LNCaP clone FGC (cell line): ENCODE data around the gene KRTAP10-1.
"Not testable (repeated sequence)": the region's sequence is repeated elsewhere in the genome, so short reads cannot be mapped to it uniquely, and the experiment has no call there.

Experiments
- DNase-seq: peaks from one replicate; pipeline ENCODE4 v3.0.0-alpha.2; 2011; ENCODE audit warnings: low read depth
- H3K4me3 ChIP-seq: 2 replicates; pipeline ENCODE4 v1.5.1; 2011; ENCODE audit warnings: mild to moderate bottlenecking, low read depth, low read length, control low read depth
- TF ChIP-seq, protein P1 (sequence below): IDR thresholded peaks from 2 replicates; pipeline ENCODE4 v1.5.1; 2012; ENCODE audit warnings: mild to moderate bottlenecking; ENCODE audit not compliant: control insufficient read depth, insufficient read depth; ENCODE audit errors: extremely low read depth

The KRTAP10-1 gene

DNA sequence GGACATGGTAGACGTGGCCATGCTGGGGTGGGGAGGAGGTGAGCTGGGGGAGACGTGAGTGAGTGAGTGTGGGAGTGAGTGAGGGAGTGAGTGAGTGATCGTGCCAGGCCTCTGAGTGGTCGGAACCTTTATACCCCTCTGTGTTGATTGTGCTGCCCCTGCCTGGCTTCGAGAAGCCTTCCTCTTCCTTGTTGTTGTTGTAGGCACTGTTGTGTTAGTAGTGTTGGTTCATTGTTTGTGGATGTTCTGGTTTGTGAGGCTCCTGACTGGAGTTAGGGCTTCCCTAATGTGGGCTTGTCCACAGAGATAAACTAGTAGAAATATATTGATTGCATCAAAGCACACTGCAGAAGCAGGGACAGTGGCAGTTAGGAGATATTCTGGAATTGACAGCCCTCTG lies 18.7 kb upstream of the KRTAP10-1 start, which contains the start of gene KRTAP10-3:
KRTAP10-3 (minus strand) TSS at position 101 of the 400 bp plus-strand sequence; CDS start at position 21, 80 bp downstream.
- H3K4me3 ChIP-seq = no peak within 1 kb of the TSS
- TF ChIP-seq, protein P1, sequence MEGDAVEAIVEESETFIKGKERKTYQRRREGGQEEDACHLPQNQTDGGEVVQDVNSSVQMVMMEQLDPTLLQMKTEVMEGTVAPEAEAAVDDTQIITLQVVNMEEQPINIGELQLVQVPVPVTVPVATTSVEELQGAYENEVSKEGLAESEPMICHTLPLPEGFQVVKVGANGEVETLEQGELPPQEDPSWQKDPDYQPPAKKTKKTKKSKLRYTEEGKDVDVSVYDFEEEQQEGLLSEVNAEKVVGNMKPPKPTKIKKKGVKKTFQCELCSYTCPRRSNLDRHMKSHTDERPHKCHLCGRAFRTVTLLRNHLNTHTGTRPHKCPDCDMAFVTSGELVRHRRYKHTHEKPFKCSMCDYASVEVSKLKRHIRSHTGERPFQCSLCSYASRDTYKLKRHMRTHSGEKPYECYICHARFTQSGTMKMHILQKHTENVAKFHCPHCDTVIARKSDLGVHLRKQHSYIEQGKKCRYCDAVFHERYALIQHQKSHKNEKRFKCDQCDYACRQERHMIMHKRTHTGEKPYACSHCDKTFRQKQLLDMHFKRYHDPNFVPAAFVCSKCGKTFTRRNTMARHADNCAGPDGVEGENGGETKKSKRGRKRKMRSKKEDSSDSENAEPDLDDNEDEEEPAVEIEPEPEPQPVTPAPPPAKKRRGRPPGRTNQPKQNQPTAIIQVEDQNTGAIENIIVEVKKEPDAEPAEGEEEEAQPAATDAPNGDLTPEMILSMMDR = no peak
- no peak for DNase-seq

GRCh38 chr21:44558329-44558675 lies 18.3 kb upstream of the KRTAP10-1 start:
- not testable (repeated sequence) for H3K4me3 ChIP-seq, DNase-seq

DNA sequence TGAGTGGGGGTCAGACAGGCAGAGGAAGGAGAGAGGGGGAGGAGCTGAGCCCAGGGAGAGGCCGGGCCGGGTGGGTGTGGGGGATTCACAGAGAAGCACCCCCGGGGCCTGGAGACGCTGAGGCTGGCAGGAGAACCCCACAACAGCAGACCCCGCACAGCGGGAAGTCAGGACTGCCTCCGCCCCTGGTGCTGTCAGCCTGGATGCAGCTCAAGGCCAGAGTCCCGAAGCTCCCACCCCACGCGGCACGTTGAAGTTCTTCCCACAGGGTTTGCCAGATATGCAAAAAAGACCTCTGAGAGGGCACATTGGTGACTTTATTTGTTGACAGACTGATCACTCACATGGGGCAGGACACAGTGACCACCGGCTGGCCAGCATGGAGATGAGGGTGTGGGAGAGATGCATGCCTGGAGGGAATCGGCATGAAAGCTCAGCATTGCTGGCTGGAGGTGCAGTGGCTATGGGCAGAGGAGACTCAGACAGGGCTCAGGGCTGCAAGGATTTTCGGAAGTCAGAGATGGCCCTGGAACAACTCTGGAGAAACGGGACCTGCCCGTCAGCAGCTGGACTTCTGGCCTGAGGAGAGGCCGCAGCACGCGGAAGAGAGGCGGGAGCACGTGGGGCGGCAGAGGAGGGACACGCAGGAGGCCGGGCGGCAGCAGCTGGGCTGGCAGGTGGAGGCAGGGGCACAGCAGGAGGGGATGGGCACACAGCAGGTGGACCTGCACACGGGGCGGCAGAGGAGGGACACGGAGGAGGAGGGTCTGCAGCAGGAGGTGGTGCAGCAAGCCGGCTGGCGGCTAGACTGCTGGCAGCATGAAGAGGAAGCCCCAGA lies 17.7 kb upstream of the KRTAP10-1 start:
- H3K4me3 ChIP-seq = no peak overlapping the region
- TF ChIP-seq, protein P1 = no peak
- no peak for DNase-seq

DNA sequence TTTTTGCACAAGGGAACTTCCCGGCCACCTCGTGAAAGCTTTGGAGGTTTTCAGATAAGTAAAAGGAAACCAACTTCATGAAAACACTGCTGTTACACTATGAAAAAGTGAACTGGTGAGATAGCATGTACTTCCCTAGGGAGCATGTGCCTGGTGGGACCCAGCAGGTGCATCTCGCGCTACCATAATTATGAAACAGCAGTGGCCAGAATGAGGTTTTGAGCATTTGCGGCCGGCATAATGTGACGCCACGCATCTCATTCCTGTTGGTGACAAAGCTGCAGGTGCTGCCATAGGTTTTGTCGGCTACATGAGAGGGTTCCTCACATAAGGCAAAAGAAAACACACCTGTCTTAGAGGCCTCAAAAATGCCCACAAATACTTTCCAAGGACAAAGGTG lies 16.9 kb upstream of the KRTAP10-1 start:
- no peak overlapping the region for H3K4me3 ChIP-seq
- TF ChIP-seq, protein P1 = no peak
- DNase-seq = no peak

- TF ChIP-seq, protein P1 = no peak
- no peak for DNase-seq
- H3K4me3 ChIP-seq = no peak overlapping the region
Observed at GRCh38 chr21:44555200-44555875, 15.3 kb upstream of the KRTAP10-1 start.

- DNase-seq = no peak
- TF ChIP-seq, protein P1 = no peak
- H3K4me3 ChIP-seq = no peak overlapping the region
Observed at GRCh38 chr21:44552681-44553080, 12.7 kb upstream of the KRTAP10-1 start.

DNA sequence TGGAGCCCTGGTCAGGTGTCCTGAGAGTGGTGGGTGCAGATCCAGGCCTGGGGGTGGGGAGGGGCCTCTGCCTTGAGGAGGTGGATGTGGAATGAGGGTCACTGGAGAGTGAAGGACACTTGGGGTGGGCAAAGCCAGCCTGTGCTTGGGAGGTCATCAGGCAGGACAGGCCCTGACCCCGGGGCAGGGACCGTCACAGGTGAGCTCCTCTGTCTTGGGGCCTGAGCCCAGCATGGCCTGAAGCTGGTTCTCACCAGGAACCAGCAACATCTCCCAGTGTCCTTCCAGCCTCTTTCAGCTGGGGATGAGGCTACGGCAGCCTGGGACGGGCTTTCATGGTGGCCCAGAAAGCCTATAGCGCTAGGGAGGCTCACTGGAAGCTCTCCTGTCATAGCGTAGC lies 12.1 kb upstream of the KRTAP10-1 start:
- no peak overlapping the region for H3K4me3 ChIP-seq
- TF ChIP-seq, protein P1 = no peak
- no peak for DNase-seq
